HK-2 (cell line): ENCODE data around the gene AATK.

Experiments
- DNase-seq: peaks from one replicate; pipeline ENCODE4 v3.0.0-alpha.2; 2018; ENCODE audit not compliant: unreplicated experiment

The AATK gene

DNA sequence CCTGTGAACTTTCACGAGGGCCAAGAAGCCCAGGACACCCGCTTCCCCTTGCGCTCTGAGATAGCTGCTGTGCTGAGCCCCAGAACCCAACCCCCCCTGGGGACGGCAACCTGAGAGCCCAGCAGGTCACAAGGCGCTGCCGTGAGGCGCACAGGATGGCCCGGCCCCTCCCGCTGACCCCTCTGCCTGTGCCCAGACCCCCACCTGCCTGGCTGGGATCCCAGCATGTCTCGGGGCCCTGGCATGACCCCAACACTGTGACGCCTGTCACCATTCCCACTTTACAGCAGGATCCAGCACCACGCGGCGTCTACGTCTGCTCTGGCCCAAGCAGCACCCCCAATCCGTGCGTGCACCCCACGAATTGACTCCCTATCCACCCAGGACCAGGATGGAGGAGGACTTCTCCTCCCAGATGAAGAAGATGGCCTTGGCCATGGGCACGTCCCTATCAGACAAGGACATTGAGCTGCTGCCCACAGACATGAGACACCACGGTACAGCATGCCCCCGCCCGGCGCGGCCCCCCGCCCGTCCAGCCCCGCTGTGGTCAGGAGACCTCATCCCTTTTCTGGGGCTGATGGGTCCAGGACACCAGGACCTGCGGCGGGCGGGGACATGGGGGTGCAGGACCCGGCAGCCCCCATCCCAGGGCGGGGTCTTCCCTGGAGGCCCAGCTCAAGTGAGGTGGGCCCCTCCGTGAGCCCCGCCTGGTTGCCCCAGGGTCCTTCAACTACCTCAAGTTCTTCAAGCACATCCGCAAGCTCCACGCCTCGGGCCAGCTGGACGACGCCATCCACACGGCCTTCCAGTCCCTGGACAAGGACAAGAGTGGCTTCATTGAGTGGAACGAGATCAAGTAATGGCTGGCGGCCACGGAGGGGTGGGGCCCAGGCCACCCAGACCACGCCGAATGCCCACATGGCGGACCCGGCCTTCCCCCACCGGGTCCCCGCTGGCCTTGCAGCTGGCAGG lies 15.1 kb upstream of the AATK start:
- no peak for DNase-seq

DNA sequence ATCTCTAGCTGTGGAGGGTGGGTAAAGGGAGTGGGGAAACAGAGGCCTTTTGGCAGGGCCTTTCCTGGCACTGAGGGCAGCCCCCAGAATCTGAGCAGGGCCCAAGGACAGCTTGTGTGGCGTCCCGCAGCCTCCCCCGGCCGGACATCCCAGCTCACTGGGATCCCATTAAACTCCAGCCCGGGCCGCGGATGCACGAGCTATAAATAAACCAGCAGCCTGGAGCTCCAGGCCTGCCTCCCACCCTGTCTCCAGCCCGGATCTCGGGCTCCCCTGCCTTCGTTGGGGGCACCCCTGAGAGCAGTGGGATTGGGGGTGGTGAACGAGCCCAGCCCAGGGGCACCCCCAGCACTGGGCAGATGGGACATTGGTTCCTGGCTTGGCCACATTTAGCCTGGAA lies 13.8 kb upstream of the AATK start:
- no peak for DNase-seq

- DNase-seq: no peak
These were observed 13.2 kb upstream of the AATK start for GRCh38 chr17:81179220-81179619.

GRCh38 chr17:81178136-81179091 lies 12.4 kb upstream of the AATK start:
- no peak for DNase-seq

- no peak for DNase-seq
These were observed 10.6 kb upstream of the AATK start for GRCh38 chr17:81176666-81177065.

- no peak for DNase-seq
These were observed 7.7 kb upstream of the AATK start for GRCh38 chr17:81173762-81174155.

DNA sequence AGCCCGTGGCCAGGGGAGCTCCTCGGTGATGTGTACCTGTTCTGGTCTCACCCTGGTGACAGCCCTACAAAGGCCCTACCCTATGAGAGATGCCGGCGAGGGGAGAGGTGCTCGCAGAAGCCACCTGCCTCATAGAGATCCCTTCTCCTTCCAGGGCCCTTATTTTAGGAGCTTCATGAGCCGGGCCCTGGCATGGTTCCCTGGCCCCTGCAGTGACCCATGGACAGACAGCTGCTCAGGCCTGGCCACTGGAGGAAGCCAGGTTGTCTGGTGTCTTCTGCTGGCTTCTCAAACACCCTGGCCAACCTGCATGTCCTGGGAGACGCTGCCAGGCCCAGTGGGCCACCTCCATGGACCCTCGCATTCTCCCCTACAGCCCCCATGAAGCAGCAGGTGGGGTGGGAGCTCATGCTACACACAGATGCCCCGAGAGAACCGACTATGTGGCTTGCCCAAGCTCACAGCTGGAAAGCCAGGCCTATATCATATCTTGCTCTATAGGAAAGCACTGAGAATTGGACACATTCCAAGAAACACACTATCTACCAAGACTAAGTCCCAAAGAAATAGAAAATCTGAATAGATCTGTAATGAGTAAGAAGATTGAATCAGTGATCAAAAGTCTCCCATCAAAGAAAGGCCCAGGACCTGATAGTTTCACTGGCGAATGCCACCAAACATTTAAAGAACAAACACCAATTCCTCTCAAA lies 7.2 kb upstream of the AATK start:
- no peak for DNase-seq

DNA sequence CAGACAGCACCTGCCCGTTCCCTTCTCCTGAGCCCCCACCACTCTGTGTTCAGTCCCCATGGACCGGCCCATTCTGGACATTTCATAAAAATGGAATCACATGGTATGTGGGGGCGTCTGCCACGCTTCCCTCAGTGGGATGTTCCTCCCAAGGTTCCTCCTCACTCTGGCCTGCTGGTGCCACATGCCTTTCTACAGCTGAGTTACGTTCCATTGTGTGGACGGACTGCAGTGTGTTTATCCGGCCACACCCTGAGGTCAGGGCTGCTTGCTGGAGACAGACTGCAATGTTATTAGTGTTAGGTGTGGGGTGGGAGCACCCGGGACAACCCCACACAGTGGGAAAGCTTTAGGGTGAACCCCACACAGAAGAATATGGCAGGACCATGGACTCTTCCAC lies 5.9 kb upstream of the AATK start:
- DNase-seq: no peak

DNA sequence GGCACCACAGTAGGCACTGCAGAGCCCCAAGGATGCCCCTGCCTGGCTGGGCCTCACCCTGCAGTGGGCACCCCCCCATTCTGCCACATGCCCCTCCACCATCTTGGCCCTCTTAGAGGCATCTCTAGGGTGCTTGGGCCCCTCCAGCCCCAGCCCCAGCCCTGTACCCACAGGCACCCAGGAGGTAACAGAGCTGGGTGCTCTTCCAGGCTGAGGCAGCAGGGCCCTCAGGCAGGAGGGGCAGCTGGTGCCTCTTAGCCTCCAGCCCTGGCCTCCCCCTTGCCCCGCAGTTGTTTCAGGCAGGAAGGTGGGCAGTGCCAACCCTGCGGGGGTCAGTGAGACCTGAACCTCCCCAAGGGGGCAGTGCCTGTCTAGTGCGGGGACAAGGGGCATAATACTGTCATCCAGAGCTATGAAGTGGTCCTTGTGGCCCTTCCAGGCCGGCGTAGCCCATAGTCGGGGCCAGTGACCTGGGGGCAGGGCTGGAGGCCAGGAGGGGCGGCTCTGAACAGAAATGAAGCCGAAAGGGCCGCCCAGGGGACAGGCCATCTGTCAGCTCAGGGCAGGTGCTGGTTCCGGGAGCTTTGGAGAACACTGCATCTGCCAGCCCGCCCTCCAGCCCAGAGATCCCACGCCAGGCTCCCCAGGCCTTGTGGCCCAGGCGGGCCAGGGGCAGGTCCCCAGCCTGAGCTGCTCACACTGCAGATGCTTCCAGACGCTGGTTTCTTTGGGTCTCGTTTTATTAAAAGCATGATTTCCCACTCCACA lies 4.9 kb upstream of the AATK start:
- no peak for DNase-seq

- no peak for DNase-seq
These were observed 3.9 kb upstream of the AATK start for GRCh38 chr17:81169870-81170309.

DNA sequence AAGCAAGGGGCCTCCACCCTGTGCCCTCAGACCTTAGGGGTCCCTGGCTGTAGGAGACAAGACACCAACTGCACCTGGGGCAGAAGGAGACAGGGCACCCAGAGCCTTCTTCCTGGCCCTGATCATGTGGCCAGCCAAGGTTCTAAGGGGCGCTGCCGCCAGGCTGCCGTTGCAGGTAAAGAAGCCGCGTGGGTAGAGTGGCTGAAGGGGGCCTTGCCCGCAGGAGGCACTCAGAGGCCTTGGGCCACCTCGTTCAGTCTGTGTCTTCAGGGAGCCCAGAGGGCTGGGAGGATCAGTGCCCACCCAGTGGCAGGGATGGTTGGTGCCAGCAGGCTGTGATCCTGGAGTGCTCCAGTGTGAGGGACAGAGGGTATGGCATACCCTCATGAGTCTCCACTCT lies 1.6 kb upstream of the AATK start:
- DNase-seq: no peak

DNA sequence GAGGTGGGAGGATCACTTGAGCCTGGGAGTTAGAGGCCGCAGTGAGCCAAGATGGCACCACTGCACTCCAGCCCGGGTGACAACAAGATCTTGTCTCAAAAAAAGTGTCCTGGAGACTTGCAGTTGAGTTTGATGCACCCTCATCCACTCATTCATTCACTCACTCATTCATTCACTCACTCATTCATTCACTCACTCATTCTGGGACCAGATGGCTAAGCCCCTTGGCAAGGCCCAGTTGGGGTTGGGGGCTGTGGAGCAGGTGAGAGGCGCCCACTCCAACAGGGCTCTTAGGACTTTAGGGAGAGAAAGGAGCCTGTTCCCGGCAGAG lies 1.1 kb upstream of the AATK start:
- DNase-seq: no peak

- DNase-seq: no peak
These were observed 582 bp downstream of the AATK start, which contains the start of gene PVALEF for GRCh38 chr17:81165246-81166032. TSS of gene PVALEF (plus strand) at chr17:81165507. CDS start at chr17:81181227, 15,720 bp downstream.

DNA sequence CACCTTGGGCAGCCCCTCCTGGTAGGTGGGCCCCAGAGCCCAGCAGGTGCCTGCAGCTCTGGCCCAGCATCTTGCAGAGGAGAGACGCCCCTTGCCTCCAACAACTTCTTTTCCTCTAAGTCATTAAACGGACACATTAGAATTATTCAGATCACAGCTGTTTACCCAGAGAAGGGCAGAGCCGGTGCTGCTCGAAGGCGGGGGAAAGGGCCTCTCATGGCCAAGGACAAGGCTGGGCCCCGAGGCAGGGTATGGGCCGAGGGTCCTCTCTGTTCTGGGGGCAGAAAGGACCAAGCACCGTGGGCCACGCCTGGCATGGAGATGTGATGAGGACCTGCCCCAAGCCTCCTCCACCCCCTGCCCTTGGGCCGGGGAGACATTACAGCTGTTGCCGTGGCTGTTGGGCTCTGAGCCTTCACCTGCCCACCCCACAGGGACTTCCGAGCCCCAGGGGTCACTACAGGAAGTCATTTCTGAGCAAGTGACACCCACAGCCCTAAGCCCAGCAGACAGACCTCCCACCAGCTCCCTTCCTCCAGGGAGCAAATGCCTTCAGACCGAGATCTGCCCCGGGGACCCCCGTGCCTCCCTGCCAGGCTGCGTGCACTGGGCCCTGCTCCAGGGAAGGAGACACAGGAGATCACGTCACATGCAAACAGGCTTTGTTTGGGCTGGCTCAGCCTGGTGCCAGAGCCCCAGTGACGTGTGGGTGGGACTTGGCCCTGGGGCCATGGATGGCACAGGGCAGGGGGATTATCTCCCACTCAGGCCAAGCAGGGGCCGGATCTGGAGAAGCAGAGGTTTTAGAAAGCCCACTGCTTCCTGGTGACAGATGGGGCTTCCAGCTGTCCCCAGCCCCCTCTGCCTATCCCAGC lies 1.4 kb downstream of the AATK start:
- DNase-seq: no peak

GRCh38 chr17:81163703-81164370 lies 2.2 kb downstream of the AATK start:
- no peak for DNase-seq

DNA sequence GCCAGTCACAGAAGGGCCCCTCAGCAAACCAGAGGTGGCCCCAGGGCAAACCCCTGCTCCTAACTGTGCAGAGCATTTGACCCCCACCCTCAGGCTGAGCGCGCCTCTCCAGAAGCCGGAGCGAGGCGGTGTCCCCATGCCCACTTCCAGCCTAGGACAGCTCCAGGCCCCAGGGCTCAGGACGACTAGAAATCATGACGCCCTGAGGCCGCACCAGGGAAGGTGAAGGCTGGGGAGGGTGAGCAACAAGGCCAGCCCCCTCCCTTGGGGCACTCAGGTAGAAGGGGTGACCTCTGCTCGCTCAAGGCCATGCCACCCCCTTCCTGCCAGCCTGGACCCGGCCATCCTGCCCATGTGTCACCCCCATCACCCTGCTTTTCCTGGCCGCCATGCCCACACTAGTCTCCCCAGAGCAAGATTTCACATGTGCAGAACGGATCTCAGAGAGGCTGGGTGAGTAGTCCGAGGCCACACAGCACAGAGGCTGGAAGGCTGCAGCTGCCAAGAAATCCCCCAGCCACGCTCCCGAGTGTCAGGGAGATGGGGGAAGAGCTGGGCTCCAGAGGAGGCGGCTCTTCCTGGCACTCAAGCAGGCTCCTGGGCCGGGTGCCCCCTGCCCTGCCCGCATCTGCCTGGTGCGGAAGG lies 2.8 kb downstream of the AATK start:
- DNase-seq: no peak

GRCh38 chr17:81162491-81162890 lies 3.5 kb downstream of the AATK start:
- DNase-seq: no peak

- no peak for DNase-seq
These were observed 4.0 kb downstream of the AATK start for GRCh38 chr17:81161972-81162371.
